Measurements from ENCODE around the gene PLOD3. TPM values are rescaled to one million over a fixed set of nuclear protein-coding genes. Genes with fewer than 3 reads are reported as not detected.

The PLOD3 gene, protein sequence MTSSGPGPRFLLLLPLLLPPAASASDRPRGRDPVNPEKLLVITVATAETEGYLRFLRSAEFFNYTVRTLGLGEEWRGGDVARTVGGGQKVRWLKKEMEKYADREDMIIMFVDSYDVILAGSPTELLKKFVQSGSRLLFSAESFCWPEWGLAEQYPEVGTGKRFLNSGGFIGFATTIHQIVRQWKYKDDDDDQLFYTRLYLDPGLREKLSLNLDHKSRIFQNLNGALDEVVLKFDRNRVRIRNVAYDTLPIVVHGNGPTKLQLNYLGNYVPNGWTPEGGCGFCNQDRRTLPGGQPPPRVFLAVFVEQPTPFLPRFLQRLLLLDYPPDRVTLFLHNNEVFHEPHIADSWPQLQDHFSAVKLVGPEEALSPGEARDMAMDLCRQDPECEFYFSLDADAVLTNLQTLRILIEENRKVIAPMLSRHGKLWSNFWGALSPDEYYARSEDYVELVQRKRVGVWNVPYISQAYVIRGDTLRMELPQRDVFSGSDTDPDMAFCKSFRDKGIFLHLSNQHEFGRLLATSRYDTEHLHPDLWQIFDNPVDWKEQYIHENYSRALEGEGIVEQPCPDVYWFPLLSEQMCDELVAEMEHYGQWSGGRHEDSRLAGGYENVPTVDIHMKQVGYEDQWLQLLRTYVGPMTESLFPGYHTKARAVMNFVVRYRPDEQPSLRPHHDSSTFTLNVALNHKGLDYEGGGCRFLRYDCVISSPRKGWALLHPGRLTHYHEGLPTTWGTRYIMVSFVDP
- total RNA-seq = 100 and 110 TPM in 2 replicates

DNA sequence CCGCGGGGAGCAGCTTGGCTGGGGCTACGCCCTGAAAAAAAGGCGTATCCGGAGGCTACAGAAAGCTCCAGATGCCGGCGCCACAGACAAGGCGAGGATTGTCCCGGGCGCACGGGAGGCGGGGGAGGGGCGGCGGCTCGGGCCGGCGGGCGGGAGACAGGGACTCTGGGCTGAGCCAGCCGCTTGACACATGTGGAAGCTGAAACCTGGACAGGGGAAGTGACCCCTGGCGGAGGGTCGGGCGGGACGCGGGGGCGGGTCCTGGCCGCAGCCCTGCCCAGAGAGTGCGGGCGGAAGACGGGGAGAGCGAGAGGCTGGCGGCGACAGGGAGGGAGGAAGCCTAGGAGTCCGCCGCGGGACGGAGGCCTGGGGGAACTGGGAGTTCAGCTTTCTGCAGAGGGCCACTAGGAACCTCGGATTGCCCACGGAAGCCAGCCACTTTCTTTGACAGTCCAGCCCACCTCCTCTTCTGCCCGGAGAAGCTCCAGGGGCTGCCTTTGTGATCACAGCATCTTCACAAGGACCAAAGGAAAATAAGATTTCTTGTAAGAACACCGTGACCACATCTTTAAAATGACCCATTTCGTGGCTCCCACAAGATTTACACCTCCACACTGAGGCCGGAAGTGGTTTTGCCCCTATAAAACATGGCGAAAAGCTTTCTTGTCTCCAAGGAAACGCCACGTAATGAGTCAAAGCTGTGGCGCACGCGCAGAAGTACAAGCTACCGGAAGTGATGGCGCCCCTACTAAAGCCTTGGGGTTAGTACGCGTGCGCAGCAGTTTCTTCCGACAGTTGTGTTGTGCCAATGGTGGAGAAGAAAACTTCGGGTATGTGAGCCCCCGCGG lies at the start of gene PLOD3, which contains the start of gene ZNHIT1:
PLOD3 (minus strand) TSS at position 194 of the 848 bp plus-strand sequence. CDS start 307 bp downstream, outside the sequence.
ZNHIT1 (plus strand) TSS at position 778 of the 848 bp plus-strand sequence; CDS start at position 809, 31 bp downstream.

DNA sequence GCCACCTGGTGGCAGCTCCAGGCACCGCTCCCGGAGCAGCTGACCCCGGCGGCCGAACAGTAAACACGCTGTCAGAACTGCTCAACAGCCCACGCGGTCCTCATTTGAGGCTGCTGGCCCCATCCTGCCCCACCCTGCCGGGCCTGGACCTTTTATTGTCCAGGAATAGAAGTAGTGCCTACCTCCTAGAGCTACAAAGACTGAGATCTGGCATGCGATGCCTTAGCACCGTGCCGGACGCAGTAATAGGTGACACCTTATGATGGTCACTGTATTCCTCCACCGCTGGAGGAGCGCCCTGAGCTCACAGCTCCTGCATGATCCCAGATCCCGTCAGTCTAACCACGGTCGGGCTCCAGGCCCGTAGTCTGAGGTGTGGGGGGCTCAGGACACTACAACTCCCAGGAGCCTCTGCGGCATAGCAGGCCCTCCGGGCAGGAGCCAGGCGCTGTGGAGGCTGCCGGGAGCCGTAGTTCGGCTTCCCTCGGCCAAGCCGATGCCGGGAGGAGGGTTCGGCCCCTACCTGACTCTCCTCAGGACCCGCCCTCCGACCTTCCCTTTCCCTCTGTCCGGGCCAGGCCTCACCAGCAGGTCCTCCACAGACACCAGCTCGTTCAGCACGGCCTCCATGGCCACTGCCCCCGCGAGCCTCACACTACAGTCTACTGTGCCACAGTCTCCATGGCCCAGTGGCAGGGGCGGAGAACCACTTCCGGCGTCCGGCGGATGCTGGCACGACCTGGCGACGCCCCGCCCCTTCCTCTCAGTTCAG lies 27.2 kb upstream of the PLOD3 start, which contains the start of gene FIS1:
FIS1 (minus strand) TSS at position 707 of the 772 bp plus-strand sequence; CDS start at position 630, 77 bp downstream.

DNA sequence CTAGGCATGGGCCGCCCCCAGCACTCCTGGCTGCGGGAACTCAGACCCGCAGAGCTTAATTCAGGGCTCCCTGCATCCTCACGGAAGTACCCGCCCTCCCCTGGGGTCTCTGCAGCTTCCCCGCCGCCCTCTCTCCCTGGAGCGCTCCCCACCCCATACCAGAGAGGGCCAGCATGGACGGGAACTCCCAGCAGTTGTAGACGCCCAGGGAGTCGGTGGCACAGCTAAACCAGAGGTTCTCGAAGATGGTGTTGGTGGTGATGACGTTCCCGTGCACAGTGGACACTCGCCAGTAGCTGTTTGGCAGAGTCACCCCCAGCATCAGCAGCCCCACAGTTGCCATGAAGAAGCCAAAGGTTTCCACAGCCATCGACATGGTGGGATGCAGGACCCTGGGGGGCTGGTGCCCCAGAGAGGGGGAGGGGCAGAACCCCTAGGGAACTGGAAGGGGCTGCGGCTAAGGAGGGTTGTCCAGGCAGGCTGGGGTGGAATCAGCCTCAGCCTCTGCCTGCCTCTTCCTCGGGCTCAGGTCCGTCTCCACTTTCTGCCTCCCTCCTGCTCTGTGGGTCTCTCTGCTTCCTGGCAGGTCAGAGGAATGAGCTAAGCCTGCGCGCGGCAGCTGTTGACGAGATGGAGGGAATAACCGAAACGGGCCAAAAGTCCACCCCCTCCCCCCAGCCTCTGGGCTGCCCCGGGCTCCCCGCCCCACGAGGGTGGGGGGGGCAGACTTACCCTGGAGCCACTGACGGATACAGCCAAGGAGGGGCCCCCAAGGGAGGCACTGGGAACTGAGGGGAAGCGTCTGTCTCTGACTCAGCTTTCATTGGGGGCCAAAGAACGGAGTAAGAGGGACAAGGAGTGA lies 20.1 kb upstream of the PLOD3 start, which contains the start of gene CLDN15:
CLDN15 (minus strand) TSS at position 597 of the 862 bp plus-strand sequence; CDS start at position 376, 221 bp downstream.

DNA sequence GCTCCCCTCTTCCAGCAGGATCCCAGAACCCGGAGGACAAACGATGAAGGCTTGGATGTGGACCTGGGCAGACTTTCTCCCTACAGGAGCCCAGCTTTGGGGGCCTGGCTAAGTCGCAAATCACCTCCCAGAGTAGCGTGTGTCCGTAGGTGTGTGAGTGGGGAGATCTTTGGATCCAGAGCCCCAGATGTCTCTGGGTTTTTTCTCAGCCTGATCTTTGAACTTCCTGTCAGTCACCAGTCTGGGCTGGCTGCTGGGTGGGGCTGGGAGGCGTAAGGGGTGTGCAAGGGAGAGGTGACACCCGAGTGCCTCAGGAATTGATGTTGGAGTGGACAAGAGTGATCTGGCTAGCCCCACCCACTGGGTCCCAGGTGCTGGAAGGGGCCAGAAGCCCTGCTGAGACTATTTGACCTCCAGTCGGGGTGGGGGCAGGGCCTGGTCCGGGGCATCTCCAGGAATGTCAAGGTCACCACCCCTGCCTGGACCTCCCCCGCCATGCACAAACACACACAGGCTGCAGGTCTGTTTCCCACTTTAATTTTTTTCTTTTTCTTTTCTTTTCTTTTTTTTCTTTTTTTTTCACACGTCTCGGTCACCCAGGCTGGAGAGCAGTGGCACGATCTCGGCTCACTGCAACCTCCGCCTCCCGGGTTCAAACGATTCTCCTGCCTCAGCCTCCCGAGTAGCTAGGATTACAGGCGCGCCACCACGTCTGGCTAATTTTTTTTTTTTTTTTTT lies 16.4 kb downstream of the PLOD3 start, which contains the start of gene MOGAT3:
MOGAT3 (minus strand) TSS at position 175 of the 738 bp plus-strand sequence. CDS start 182 bp downstream, outside the sequence.

DNA sequence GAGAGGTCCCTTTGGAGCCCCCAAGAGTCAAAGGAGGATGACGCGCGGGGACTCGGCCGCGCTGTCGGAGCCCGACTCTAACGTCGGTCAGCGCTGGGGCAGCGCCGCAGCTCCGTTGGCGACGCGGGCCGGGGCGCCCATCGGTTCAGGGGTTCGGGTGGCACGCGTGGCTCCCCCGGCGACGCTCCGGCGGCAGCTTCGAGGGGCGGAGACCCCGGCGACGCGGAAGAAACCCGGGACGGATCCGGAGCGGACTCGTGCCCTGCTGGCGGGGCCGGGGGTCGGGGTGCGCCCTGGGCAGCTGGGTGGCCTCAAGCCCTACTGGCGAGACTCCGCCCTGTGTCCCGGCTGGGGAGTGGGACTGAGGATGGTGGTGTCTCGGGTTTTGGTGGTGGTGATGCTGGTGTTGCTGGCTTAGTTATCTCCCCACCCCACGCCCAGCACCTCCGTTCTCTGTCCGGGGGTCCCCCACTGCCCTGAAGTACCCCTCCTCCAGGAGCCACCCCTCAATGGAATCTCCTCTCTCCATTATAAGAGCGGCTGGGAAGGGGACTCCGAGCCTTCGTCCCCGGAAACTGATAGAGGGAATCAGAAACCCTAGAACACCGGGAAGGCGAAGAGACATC lies 37.1 kb downstream of the PLOD3 start, which contains the start of gene NAT16:
NAT16 (minus strand) TSS at position 164 of the 626 bp plus-strand sequence. CDS start 5,486 bp downstream, outside the sequence.

DNA sequence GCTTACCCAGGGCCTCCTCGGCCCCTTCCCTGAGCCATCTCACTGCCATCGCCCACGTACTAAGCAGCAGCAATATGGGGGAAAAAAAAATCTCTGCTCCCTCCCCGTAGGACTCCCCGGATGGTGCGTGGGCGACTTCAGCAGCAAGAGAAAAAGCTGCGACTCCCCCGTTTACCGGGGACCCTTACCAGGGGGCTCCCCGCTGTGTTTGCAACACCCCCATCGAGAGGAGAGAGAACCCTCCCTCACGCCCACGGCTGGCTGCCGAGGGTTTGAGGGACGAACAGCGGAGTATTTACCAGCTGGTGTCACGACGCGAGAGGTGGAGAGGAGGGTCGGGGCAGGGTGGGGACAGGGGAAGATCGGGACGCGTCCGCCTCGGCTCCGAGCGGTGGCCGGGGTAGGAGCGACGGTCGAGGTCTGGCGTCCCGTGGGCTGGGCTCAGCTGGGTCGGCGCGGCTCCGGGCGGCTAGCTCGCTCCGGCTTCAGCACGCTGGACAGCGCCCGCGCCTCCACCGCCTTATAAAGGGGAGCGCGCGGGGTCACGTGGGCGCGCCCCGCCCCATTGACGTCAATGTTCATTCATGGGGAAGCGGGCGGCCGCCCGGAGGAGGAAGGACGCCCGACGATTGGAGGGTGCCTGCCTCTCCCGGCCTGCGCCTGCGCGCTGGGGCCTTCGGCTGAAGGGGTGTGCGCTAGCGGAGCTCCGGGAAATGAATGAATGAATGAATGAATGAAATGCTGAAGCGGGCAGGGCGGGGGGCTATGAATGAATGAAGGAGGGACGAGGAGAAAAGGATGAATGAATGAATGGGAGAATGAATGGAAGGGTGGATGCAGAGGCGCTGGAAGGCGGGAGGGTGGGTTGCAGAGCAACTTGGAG lies 52.1 kb downstream of the PLOD3 start, which contains the start of gene VGF:
VGF (minus strand) TSS at position 495 of the 883 bp plus-strand sequence. CDS start 726 bp downstream, outside the sequence.

Other genes starting within 250 kb of the PLOD3 start
- 0.37 and 0.44 TPM in 2 replicates for gene MUC12, start 248.0 kb downstream of the PLOD3 start, total RNA-seq
- under 0.01 TPM in 1 of 2 replicates, not detected in the other for gene MUC17, start 197.5 kb downstream of the PLOD3 start, total RNA-seq
- gene TRIM56, start 132.1 kb downstream of the PLOD3 start, total RNA-seq = 21.9 and 23.0 TPM in 2 replicates
- gene SERPINE1, start 90.5 kb downstream of the PLOD3 start, total RNA-seq = 410 and 462 TPM in 2 replicates
- gene AP1S1, start 63.1 kb downstream of the PLOD3 start, total RNA-seq = 201 and 213 TPM in 2 replicates
- 198 and 249 TPM in 2 replicates for gene VGF, start 52.0 kb downstream of the PLOD3 start, total RNA-seq
- under 0.01 and 0.33 TPM in 2 replicates for gene NAT16, start 37.3 kb downstream of the PLOD3 start, total RNA-seq
- not detected in 2 replicates for gene MOGAT3, start 16.5 kb downstream of the PLOD3 start, total RNA-seq
- gene ZNHIT1, start 584 bp upstream of the PLOD3 start, total RNA-seq = 72.3 and 91.5 TPM in 2 replicates
- gene CLDN15, start 20.2 kb upstream of the PLOD3 start, total RNA-seq = 2.5 and 3.5 TPM in 2 replicates
- 225 and 261 TPM in 2 replicates for gene FIS1, start 27.5 kb upstream of the PLOD3 start, total RNA-seq
- 26.1 and 26.7 TPM in 2 replicates for gene IFT22, start 104.2 kb upstream of the PLOD3 start, total RNA-seq
- gene COL26A1, start 145.3 kb upstream of the PLOD3 start, total RNA-seq = not detected in 2 replicates

All from uterine smooth muscle cell (primary cell).